ENCODE results near the gene SPANXB1. TPM values are rescaled to one million over a fixed set of nuclear protein-coding genes. Genes with fewer than 3 reads are reported as not detected.
"Not testable (repeated sequence)": the region's sequence is repeated elsewhere in the genome, so short reads cannot be mapped to it uniquely, and the experiment has no call there.

Gene SPANXB1, protein sequence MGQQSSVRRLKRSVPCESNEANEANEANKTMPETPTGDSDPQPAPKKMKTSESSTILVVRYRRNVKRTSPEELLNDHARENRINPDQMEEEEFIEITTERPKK
- total RNA-seq (2014; rRNA removed; shearing (Covaris generic)): not detected in 2 replicates

DNA sequence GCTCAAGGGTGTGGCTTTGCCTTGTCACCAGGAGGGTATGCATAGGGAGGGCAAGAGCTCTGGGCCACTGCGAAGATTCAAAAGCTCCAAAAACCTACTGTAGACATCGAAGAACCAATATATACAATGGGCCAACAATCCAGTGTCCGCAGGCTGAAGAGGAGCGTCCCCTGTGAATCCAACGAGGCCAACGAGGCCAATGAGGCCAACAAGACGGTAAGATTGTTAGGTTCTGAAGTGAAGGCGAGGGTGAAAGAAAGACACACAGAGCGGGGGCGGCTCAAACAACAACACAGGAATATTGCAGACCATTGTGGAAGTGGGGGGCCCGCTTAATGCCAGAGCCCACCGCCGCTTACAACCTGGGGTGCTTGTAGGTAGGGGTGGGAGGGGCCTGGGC lies at the start of gene SPANXB1:
Gene SPANXB1 (plus strand): TSS at position 27 of the 400 bp plus-strand sequence. CDS start 100 bp downstream, at position 127.
- H3K27me3 ChIP-seq (ENCODE audit: control insufficient read depth, insufficient read depth, low read length); DNase-seq; H3K4me3 ChIP-seq (ENCODE audit: insufficient read depth, low read depth, low read length); H3K36me3 ChIP-seq (replicated peaks; ENCODE audit: control insufficient read depth, insufficient read depth, low read length): not testable (repeated sequence)

DNA sequence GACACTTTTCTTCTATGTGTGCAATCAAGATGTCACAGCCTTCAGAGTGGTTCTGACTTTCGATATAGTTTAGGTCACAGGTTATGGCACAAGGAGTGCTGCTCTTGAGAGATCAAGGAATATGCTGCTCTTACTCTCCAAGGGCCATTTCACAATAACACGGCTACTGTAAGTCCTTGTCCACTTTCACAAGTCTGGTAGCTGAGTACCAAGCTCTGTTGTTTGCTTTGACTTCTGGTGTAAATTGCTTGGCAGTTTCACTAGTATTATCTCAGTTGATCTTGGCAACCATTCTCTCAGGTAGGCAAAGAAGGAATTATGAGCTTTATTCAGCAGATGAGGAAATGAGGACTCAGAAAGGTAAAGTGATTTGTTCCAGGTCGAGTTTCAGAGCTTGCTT lies 35.4 kb upstream of the SPANXB1 start:
- Histone ChIP-seq H3K4me3 (ENCODE audit: insufficient read depth, low read depth, low read length) (no peak overlapping the region), H3K36me3 (replicated peaks; ENCODE audit: control insufficient read depth, insufficient read depth, low read length) (no peaks in the 10 kb centered on the region), H3K27me3 (ENCODE audit: control insufficient read depth, insufficient read depth, low read length) (no peaks in the 10 kb centered on the region)
- DNase-seq: no peak

DNA sequence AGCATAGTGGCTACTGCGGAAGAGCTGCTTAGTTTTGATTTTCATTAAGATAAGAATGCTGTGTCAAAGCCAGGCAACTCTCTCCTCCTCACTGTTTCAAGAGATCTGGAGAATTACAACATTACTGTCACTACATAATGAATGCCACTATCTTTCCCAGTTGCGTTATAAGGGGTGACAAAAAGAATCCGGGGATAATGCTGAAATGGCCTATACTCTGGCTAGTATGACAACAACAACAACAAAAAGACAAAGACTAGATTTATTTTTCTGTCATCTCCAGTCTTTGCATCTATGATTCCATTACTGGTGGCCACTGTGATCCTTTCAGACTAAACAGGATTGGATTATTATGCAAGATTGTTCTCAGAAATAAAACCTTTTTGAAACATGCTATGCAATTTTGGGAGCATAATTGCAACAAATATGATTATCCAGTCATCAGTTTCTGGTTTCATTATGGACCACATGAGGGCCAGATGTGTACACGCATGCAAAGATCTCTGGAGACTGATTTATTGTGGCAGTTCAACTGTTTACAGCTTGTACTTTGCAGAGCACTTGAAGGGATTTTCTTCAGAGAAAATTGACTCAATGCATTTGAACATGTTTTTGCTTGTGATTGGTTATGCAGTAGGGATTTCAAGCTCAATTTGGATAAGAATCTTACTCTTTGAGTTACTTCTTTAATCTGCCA lies 31.1 kb upstream of the SPANXB1 start:
- no peaks in the 10 kb centered on the region for H3K36me3 ChIP-seq (replicated peaks; ENCODE audit: control insufficient read depth, insufficient read depth, low read length)
- H3K27me3 ChIP-seq (ENCODE audit: control insufficient read depth, insufficient read depth, low read length): no peaks in the 10 kb centered on the region
- no peak overlapping the region for H3K4me3 ChIP-seq (ENCODE audit: insufficient read depth, low read depth, low read length)
- no peak for DNase-seq

DNA sequence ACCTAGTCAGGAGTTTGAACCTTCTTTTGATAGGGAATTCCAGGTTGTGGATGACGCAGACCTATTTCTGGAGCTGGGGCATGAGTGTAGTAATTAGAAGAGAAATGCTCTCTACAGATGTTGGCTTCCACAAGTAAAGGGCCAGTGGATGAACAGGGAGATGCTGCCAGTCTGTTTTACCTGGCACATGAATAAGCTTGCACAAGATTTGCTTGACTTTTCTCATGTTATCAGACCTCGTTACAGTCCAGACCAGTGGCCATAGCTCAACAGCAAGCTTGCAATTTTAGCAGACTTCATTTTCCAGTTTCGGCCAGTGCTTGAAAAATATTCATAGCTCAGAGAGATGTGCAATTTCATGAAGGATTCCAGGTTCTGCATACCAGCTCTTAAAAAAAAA lies 26.9 kb upstream of the SPANXB1 start:
- Histone ChIP-seq H3K4me3 (ENCODE audit: insufficient read depth, low read depth, low read length) (no peak overlapping the region), H3K27me3 (ENCODE audit: control insufficient read depth, insufficient read depth, low read length) (no peaks in the 10 kb centered on the region), H3K36me3 (replicated peaks; ENCODE audit: control insufficient read depth, insufficient read depth, low read length) (no peaks in the 10 kb centered on the region)
- DNase-seq: no peak

DNA sequence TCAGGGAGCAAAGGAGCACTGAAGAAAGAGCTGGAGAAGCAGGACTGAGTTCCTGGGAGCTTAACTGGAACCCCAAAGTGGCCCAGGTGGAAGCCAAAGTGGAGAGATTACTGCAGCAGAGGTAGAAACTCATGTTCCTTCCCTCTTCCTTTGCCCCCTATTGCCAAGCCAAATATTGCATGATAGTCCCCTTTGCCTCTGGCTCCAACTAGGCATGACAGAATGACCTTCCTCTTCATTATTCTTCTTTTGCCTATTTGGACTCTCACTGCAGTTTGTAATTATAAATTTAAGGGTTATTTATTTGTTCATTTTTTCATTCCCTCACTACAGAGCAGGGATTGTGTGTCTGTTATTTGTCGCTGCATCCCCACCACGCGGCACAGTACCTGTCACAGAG lies 22.1 kb upstream of the SPANXB1 start:
- H3K36me3 ChIP-seq (replicated peaks; ENCODE audit: control insufficient read depth, insufficient read depth, low read length): no peaks in the 10 kb centered on the region
- H3K27me3 ChIP-seq (ENCODE audit: control insufficient read depth, insufficient read depth, low read length): no peaks in the 10 kb centered on the region
- DNase-seq: no peak
- H3K4me3 ChIP-seq (ENCODE audit: insufficient read depth, low read depth, low read length): no peak overlapping the region

DNA sequence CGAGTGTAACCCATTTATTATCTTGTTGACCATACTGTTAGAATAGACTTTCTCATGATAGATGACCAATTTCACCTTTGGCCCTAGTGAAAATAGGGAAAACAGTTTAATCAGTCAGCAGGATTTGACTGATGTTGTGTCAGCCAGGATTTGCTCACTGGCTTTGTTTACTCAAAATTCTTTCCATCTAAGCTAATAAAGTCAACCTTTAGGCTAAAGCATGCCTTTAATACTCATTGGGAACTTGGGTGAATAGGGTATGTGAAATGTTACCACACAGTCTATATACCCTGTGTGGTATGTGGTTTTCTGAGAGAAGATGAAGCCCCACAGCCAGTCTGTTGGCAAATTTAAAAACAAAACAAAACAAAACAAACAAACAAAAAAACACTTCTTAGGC lies 18.7 kb upstream of the SPANXB1 start:
- no peak for DNase-seq
- Histone ChIP-seq H3K4me3 (ENCODE audit: insufficient read depth, low read depth, low read length) (no peak overlapping the region), H3K27me3 (ENCODE audit: control insufficient read depth, insufficient read depth, low read length) (no peaks in the 10 kb centered on the region), H3K36me3 (replicated peaks; ENCODE audit: control insufficient read depth, insufficient read depth, low read length) (no peaks in the 10 kb centered on the region)

DNA sequence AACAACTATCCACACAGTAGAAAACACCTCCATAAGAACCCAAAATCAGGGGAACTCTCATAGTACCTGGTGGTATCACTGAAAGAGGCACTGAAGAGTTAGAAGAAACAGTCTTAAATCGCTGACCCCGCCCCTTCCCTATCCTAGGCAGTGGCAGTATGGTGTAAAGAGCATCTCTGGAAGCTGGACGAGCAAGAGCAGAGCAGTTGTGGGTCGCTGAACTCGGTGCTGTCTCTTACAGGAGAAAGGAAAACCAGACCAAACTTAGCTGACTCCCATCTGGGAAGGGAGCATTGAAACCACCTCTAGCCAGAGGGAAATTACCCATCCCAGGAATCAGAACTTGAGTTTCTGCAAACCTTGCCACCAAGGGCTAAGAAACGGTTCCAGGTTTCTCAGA lies 2.8 kb downstream of the SPANXB1 start:
- not testable (repeated sequence) for DNase-seq; H3K36me3 ChIP-seq (replicated peaks; ENCODE audit: control insufficient read depth, insufficient read depth, low read length); H3K27me3 ChIP-seq (ENCODE audit: control insufficient read depth, insufficient read depth, low read length); H3K4me3 ChIP-seq (ENCODE audit: insufficient read depth, low read depth, low read length)

DNA sequence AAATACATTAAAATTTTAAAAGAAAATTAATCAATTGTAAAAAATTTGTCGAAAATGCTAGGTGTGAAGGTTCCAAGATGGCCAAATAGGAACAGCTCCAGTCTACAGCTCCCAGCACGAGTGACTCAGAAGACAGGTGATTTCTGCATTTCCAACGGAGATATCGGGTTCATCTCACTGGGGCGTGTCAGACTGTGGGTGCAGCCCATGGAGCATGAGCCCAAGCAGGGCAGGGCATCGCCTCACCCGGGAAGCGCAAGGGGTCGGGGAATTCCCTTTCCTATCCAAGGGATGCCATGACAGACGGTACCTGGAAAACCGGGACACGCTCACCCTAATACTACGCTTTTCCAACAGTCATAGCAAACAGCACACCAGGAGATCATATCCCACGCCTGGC lies 41.9 kb downstream of the SPANXB1 start:
- H3K36me3 ChIP-seq (replicated peaks; ENCODE audit: control insufficient read depth, insufficient read depth, low read length); H3K27me3 ChIP-seq (ENCODE audit: control insufficient read depth, insufficient read depth, low read length); H3K4me3 ChIP-seq (ENCODE audit: insufficient read depth, low read depth, low read length); DNase-seq: not testable (repeated sequence)

DNA sequence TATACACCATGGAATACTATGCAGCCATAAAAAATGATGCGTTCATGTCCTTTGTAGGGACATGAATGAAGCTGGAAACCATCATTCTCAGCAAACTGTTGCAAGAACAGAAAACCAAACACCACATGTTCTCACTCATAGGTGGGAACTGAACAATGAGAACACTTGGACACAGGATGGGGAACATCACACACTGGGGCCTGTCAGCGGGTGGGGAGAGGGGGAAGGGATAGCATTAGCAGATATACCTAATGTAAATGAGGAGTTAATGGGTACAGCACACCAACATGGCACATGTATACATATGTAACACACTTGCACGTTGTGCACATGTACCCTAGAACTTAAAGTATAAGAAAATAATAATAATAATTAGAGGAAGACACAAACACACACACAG lies 47.5 kb downstream of the SPANXB1 start:
- DNase-seq; H3K36me3 ChIP-seq (replicated peaks; ENCODE audit: control insufficient read depth, insufficient read depth, low read length); H3K4me3 ChIP-seq (ENCODE audit: insufficient read depth, low read depth, low read length); H3K27me3 ChIP-seq (ENCODE audit: control insufficient read depth, insufficient read depth, low read length): not testable (repeated sequence)

DNA sequence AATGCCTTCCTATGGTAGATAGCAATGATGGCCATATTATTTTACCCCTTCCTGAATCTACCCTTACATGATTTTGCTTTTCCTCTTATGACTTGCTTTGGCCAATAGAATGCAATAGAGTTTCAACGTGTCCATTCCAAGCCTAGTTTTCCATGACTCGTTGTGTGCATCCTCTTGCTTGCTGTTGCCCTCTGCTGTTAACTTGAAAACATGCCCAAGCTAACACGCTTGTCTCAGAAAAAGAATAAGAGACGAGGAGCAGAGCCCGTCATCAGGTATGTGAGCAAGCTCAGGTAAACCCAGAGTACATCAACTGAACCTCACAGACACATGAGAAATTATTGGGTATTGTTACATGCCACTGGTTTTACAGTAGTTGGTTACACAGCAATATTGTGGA lies 49.7 kb downstream of the SPANXB1 start:
- H3K27me3 ChIP-seq (ENCODE audit: control insufficient read depth, insufficient read depth, low read length); H3K36me3 ChIP-seq (replicated peaks; ENCODE audit: control insufficient read depth, insufficient read depth, low read length); H3K4me3 ChIP-seq (ENCODE audit: insufficient read depth, low read depth, low read length); DNase-seq: not testable (repeated sequence)

Other genes starting within 250 kb of the SPANXB1 start
- 16.8 and 17.8 TPM in 2 replicates for gene LDOC1, start 174.5 kb downstream of the SPANXB1 start, total RNA-seq (2014; rRNA removed; shearing (Covaris generic))
- gene SPANXC, start 239.9 kb downstream of the SPANXB1 start, total RNA-seq (2014; rRNA removed; shearing (Covaris generic)): not detected in 2 replicates